ENCODE results near the gene C1QL1. TPM values are rescaled to one million over a fixed set of nuclear protein-coding genes. Genes with fewer than 3 reads are reported as not detected.
A peak's percentile ranks its signal among the peaks of the same experiment; 100 is the strongest.
"Not testable (repeated sequence)": the region's sequence is repeated elsewhere in the genome, so short reads cannot be mapped to it uniquely, and the experiment has no call there.

C1QL1 gene
- total RNA-seq, 2 donors from 2014 or later: 0.58 to 3.1 TPM

- ATAC-seq (no peak), DNase-seq (no peak)
- intact Hi-C loops (cut with DNase I, micrococcal nuclease): no loop called here
Measured at GRCh38 chr17:44969144-44969780, 1.2 kb upstream of the C1QL1 start.

DNA sequence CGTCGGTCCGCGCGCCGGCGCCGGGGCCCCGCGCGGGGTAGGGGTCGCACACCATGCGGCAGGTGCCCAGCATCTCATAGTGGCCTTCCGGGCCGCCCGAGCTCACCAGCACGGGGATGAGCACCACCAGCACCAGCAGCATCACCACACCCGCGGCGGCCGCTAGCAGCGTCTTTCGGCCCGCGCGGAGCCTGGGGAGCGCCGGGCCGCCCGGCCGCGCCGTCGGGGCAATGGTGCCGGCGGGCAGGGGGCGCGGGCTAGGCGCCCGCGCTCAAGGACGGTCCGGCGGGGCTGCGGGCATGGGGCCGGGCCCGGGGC lies 237 bp downstream of the C1QL1 start:
- DNase-seq (no peak), ATAC-seq (no peak)
- intact Hi-C loops (cut with DNase I, micrococcal nuclease): no loop called here

DNA sequence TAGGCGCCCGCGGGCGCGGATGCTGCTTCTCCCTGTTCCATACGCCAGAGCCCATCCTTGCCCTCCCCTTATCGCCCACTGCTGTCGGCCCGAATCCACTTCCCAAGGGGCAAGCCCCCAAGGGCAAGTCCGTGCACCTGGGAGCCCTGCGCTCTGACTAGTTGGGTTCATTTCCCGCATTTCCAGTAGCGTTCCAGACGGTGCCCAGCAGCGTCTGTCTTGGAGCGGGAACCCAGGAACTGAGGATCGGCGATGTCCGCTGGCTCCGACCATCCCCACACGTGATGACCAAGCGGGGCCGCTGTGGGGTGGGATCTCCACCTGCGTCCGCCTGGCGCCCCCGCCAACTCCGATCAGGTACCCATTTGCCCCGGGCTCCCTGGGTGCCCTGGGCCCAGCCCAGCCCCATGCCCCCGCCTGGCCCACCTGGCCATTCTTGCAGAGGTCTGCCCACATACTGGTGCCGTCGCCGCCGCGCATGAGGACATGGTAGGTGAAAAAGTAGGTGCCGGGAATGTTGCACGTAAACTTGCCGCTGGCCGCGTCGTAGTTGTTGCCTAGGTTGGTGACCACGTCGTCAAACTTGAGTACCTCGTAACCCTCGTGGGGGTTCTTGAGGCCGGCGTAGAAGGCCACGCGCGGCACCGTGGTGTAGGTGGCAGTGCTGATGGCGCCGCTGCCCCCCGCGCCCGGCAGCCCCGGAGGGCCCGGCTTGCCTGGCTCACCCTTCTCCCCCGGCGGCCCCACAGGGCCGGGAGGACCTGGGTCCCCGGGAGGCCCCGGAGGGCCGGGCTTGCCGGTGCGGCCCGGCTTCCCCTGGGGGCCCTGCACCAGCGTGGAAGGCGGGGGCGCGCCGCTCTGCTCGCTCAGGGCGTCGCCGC lies 837 bp downstream of the C1QL1 start:
- intact Hi-C loops (cut with DNase I, micrococcal nuclease): no loop called here
- DNase-seq (peak in 1 of 2 donors; percentile 25), ATAC-seq (no peak)

GRCh38 chr17:44966348-44967025 lies 1.6 kb downstream of the C1QL1 start:
- ATAC-seq (no peak), DNase-seq (no peak)
- intact Hi-C loops (cut with DNase I, micrococcal nuclease): no loop called here

DNA sequence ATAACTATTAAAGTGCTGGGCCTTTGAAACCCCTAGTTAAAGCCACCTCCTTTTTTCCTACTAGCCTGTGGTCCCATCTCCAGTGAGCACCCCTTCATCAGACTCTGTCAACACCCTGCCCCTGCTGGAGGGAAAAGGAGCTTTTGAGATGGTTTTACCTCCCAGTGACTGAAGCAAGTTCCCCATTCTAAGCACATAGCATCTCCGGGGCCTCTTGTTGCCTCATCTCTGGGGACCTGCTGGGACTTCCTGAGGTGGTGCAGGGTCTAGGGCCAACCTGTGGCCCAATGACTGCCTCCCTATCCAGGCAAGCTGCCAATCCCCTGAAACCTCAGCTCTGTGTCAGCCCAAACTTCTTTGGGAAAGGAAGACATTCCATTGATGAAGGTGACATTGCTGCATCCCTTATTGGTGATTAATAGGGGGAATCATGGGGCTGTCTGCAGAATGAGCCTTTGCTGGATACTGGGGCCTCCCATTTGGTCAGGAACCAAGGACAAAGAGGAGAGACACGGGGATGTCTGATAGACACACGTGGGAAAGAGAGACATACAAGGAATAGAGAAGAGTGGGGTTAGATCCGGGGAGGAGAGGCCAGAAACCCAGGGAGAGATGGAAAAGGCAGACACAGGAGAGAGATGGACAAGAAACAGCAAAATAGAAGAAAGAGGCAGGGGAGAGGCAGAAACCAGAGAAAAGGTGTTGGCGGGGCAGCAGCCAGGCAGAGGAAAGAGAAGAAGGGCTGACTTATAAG lies 2.4 kb downstream of the C1QL1 start:
- intact Hi-C loops (cut with DNase I, micrococcal nuclease): no loop called here

DNA sequence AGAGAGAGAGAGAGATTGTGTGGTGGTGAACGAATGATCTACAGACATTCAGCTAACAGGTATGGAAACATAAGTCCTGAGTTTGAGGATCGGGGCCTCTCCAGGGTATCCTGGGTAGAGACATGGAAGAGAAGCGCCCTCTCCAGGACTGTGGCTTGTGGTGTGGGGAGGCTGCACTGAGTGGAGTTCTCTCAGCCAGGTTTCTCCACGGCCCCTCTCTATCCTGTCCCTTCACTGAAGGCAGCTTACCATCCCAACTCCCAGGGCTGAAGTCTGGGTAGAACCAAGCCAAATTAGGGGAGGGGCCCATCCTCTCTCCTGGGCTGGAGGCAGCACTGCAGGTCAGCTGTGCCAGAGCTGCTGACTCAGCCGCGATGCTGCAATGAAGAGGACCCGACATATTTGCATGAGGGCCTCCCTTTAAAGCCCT lies 6.2 kb downstream of the C1QL1 start:
- ATAC-seq (no peak), DNase-seq (no peak)
- intact Hi-C loops (cut with DNase I, micrococcal nuclease): no loop called here

More for the DNA sequence above, 2.4 kb downstream of the C1QL1 start:
- no peak for ATAC-seq
- no peak for DNase-seq

GRCh38 chr17:44960691-44961090 lies 7.4 kb downstream of the C1QL1 start:
- ATAC-seq (peak; percentile 50), DNase-seq (no peak)
- intact Hi-C loops (cut with DNase I, micrococcal nuclease): no loop called here

- intact Hi-C loops (cut with DNase I, micrococcal nuclease): no loop called here
- ATAC-seq (no peak), DNase-seq (no peak)
Measured at GRCh38 chr17:44959821-44960531, 8.1 kb downstream of the C1QL1 start.

GRCh38 chr17:44956998-44957981 lies 10.8 kb downstream of the C1QL1 start:
- ATAC-seq: peak; percentile 26
- intact Hi-C loops (cut with DNase I, micrococcal nuclease): no loop called here
- DNase-seq: no peak

DNA sequence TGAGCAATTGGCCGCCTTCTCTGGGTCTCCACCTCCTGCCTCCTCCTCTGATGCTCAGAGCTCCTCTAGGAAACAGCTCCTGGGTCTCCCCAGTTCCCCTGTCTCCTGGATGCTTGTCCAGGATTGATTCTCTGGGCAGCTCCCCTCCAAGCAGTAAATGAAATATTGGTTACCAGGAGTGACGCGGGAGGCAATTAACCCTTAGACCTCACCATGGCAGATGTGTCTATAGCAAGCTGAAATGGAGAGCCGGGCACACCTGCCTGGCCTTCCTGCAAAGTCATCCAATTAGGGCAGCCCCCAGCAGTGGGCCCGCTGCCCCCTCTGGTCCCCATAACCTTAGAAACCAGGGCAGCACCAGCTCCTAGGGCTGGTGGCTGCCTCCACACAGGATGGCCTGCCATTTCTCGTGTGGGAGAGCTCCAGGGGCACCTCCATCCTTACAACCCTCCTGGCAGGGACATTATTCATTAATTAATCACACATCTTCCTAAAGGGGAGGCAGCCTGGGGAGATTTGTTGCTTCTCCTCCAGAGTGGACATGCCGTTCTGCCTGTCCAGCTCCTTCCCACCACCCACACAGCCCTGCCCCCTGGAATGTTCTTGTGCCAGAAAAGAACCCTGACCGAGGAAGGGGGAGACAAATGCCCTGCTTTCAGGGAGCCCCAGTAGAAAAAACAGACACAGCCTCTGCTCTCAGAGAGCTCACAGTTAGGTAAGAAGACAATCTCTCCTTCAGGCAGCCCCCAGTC lies 12.3 kb downstream of the C1QL1 start:
- intact Hi-C loops (cut with DNase I, micrococcal nuclease): no loop called here
- no peak for DNase-seq
- ATAC-seq: no peak

DNA sequence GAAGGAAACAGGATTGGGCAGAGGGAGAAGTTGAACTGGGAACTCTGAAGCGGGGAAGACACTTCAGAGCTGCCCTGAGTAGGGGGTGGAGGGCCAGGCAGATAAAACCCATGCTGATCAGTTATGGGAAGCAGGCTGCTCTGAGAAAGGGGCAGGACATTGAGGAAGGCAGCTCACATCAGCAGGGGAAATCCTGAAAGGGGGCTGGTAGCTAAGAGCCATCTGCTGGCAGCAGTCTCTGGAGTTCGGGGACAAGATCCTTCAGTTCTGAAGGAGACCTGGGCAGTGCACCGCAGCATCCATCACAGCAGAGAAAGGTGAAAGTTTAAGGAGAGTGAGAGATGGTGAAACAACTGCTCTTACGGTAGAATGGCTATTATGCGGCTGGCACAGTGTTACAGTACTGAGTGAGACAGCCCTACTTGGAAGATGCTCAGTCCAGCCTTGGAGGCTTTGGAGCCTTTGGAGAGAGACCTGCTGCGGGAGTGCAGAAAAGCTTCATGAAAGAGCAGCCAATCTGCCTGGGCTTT lies 15.1 kb downstream of the C1QL1 start:
- ATAC-seq: no peak
- intact Hi-C loops (cut with DNase I, micrococcal nuclease): no loop called here
- no peak for DNase-seq

GRCh38 chr17:44948315-44948795 lies 19.7 kb downstream of the C1QL1 start:
- DNase-seq (no peak), ATAC-seq (no peak)
- intact Hi-C loops (cut with DNase I, micrococcal nuclease): no loop called here

- intact Hi-C loops (cut with DNase I, micrococcal nuclease): no loop called here
- peak; percentile 100 for ATAC-seq
- DNase-seq: peak; percentile 89 to 92
Measured at GRCh38 chr17:44947461-44948314, 20.4 kb downstream of the C1QL1 start, which contains the start of gene KIF18B. KIF18B (minus strand) TSS chr17:44947773; CDS start chr17:44936344, 11,429 bp downstream.

DNA sequence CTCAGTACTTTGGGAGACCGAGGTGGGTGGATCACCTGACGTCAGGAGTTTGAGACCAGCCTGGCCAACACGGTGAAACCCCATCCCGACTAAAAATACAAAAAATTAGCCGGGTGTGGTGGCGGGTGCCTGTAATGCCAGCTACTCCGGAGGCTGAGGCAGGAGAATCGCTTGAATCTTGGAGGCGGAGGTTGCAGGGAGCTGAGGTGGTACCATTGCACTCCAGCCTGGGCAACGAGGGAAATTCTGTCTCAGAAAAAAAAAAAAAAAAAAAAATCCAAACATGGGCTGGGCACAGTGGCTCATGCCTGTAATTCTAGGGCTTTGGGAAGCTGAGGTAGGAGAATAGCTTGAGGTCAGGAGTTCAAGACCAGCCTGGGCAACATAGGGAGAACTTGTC lies 22.5 kb downstream of the C1QL1 start:
- ATAC-seq; intact Hi-C loops (cut with DNase I, micrococcal nuclease): not testable (repeated sequence)

DNA sequence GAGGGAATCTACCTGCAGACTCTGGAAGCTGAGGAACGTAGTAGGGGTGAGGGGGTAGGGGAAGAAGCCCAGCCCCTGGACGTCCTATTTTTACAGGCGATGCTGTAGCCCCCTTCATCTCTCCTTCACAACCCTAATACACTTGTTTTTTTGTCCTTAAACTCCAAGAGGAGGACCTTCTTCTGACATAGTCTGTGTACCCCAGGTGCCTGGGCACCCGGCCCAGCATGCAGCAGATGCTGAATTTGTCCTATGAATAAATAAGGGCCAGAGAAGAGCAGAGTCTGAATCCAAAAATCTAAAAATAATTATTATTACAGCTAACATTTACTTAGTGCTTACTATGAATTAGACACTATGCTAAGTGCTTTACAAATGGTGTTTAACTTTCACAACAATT lies 25.6 kb downstream of the C1QL1 start:
- DNase-seq: no peak
- ATAC-seq: no peak
- intact Hi-C loops (cut with DNase I, micrococcal nuclease): no loop called here

More for the DNA sequence above, 22.5 kb downstream of the C1QL1 start:
- DNase-seq: not testable (repeated sequence)
